Mesendoderm (in vitro differentiated cells): Measurements from ENCODE around the gene NXN.

Experiments
- DNase-seq: peaks from one replicate; pipeline ENCODE4 v3.0.0; 2013
- H2AK5ac ChIP-seq: 2 replicates; pipeline ENCODE4 v1.6.1; 2013; ENCODE audit warnings: low read length, inconsistent platforms
- H2BK120ac ChIP-seq: 2 replicates; pipeline ENCODE4 v1.6.1; 2013; ENCODE audit warnings: low read depth, mild to moderate bottlenecking, low read length, moderate library complexity, mixed read lengths
- H2BK15ac ChIP-seq: replicated peaks from 2 replicates; pipeline ENCODE4 v1.6.1; 2013; ENCODE audit warnings: low read depth, mild to moderate bottlenecking, moderate library complexity
- H2BK5ac ChIP-seq: 2 replicates; pipeline ENCODE4 v1.6.1; 2013; ENCODE audit warnings: low read length, inconsistent platforms
- H3K18ac ChIP-seq: 2 replicates; pipeline ENCODE4 v1.6.1; 2013; ENCODE audit warnings: mild to moderate bottlenecking, low read length, mixed read lengths
- H3K23ac ChIP-seq: one replicate; pipeline ENCODE4 v1.6.1; 2013; ENCODE audit warnings: low read length
- H3K27ac ChIP-seq: 2 replicates; pipeline ENCODE4 v1.5.1; 2013; ENCODE audit warnings: low read depth, mild to moderate bottlenecking, inconsistent platforms, low read length, moderate library complexity
- H3K27me3 ChIP-seq: 2 replicates; pipeline ENCODE4 v1.6.1; 2013; ENCODE audit warnings: low read length, control low read depth, mild to moderate bottlenecking, inconsistent platforms; ENCODE audit not compliant: insufficient read depth, poor library complexity
- H3K36me3 ChIP-seq: 2 replicates; pipeline ENCODE4 v1.6.1; 2013; ENCODE audit warnings: low read length, inconsistent platforms; ENCODE audit not compliant: control insufficient read depth, insufficient read depth
- H3K4ac ChIP-seq: one replicate; pipeline ENCODE4 v1.6.1; 2013; ENCODE audit warnings: low read depth, mild to moderate bottlenecking, low read length, moderate library complexity
- H3K4me1 ChIP-seq: 2 replicates; pipeline ENCODE4 v1.6.1; 2013; ENCODE audit warnings: low read depth, low read length, inconsistent platforms; ENCODE audit not compliant: control insufficient read depth
- H3K4me2 ChIP-seq: 2 replicates; pipeline ENCODE4 v1.6.1; 2013; ENCODE audit warnings: low read length
- H3K4me3 ChIP-seq: 2 replicates; pipeline ENCODE4 v1.5.1; 2013; ENCODE audit warnings: mild to moderate bottlenecking, low read length
- H3K56ac ChIP-seq: one replicate; pipeline ENCODE4 v1.6.1; 2013; ENCODE audit warnings: low read length
- H3K79me1 ChIP-seq: 2 replicates; pipeline ENCODE4 v1.6.1; 2013; ENCODE audit warnings: low read length, inconsistent platforms
- H3K79me2 ChIP-seq: 2 replicates; pipeline ENCODE4 v1.6.1; 2013; ENCODE audit warnings: mild to moderate bottlenecking, low read length; ENCODE audit not compliant: control insufficient read depth, insufficient read depth
- H3K9ac ChIP-seq: 2 replicates; pipeline ENCODE4 v1.6.1; 2013; ENCODE audit warnings: low read length, inconsistent platforms
- H4K5ac ChIP-seq: one replicate; pipeline ENCODE4 v1.6.1; 2013; ENCODE audit warnings: low read length
- H4K8ac ChIP-seq: one replicate; pipeline ENCODE4 v1.6.1; 2013; ENCODE audit warnings: low read depth, mild to moderate bottlenecking, control low read depth, low read length, moderate library complexity
- WGBS: extraction: QIAGEN DNeasy Blood & Tissue Kit; methylation state at CpG from one replicate; pipeline ENCODE4 v1.1.7; 2013; ENCODE audit warnings: low lambda C conversion rate, missing lambda C conversion rate; ENCODE audit not compliant: insufficient coverage; ENCODE audit errors: extremely low coverage; 5-methylcytosine and 5-hydroxymethylcytosine counted together

The NXN gene

DNA sequence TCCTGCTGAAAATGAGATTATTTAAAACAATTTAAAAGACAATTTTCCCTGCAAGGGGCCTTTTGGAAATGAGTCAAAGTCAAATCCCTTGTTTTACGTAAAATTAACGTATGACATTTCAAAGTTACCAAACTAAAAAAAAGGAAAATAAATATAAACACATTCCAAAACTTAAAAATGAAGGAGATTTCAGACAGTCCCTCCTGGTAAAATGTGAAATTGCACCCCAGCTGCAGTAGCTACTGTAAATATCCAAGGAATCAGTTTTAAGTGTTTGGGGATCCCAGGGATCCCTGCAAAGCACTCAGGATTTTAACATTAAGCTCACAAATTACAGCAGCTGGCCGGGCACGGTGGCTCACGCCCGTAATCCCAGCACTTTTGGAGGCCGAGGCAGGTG lies 63.3 kb downstream of the NXN start:
- Histone ChIP-seq H3K56ac (no peak overlapping the region), H2BK5ac (no peak overlapping the region), H4K8ac (no peak overlapping the region), H3K9ac (no peak overlapping the region), H3K23ac (no peak overlapping the region), H3K79me2 (peaks cover 72% of the 10 kb centered on the region), H3K79me1 (peaks cover 27% of the 10 kb centered on the region), H2BK15ac (no peak overlapping the region), H3K4me3 (no peak overlapping the region), H3K4me1 (peaks cover 3% of the 10 kb centered on the region), H2AK5ac (no peak overlapping the region), H3K4ac (no peak overlapping the region), H3K36me3 (no peaks in the 10 kb centered on the region), H3K18ac (peak overlapping the region; percentile 41), H4K5ac (no peak overlapping the region), H3K27me3 (no peaks in the 10 kb centered on the region), H3K4me2 (no peak overlapping the region), H2BK120ac (no peak overlapping the region), H3K27ac (peak overlapping the region; percentile 49)
- DNase-seq = no peak
- no CpG with 5 or more reads among the region's 7 CpGs for WGBS

DNA sequence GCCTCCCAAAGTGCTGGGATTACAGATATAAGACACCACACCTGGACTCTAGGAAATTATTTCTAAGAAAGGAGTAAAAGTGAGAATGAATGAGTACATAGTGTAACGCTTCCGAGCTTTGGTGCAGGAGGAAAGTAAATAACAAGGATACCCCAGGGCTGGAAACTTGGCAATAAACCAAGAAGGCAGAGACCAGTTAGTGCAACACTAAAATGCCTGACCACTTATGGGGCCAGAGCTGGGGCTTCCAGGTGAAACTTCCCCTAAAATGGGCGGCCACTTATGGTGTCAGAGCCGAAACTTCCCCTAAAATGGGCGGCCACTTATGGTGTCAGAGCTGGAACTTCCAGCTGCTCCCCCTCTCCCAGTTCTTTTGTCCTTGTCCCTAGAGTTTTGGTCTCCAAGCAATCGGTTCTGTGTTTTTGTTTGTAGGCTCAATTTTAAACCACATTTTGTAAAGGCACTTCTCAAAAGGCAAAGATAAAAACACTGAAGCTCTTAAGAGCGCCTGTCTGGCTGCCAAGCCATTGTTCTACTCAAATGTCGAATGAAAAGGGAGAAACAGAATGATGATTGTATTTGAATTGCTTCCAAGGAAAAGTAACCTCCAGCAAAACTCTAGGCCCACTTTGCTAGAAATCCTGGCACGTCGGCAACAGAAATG lies 63.9 kb downstream of the NXN start:
- WGBS = no CpG with 5 or more reads among the region's 10 CpGs
- peak overlapping the region; percentile 49 for H3K27ac ChIP-seq
- H3K56ac ChIP-seq = peak overlapping the region; percentile 65

DNA sequence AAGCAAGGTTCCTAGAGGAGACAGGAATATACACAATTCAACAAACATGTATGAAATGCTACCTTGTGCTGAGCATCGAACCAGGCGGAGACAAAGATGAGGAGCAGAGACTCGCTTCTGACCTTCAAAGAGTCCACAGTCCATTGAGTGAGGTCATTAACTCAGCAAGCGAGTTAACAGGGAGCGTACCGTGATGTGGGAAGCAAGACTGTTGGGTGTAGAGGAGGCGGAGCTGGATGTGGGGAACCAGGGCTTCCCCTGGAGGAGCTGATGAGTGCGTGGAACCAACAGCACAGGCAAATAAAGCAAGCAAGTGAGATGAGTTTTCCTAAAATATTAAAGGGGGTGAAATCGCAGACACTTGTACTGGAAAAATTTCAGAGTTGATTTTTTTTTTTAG lies 65.0 kb downstream of the NXN start:
- no peak overlapping the region for H4K5ac ChIP-seq
- H2BK15ac ChIP-seq = no peak overlapping the region
- H3K9ac ChIP-seq = no peak overlapping the region
- H3K27ac ChIP-seq = no peak overlapping the region
- H3K4me3 ChIP-seq = no peak overlapping the region
- no peak overlapping the region for H3K4me2 ChIP-seq
- no peaks in the 10 kb centered on the region for H3K27me3 ChIP-seq
- no peak overlapping the region for H3K4ac ChIP-seq
- H3K79me1 ChIP-seq = peaks cover 24% of the 10 kb centered on the region
- no peak for DNase-seq
- no peak overlapping the region for H2BK5ac ChIP-seq
- no peak overlapping the region for H3K23ac ChIP-seq
- peaks cover 6% of the 10 kb centered on the region for H3K4me1 ChIP-seq
- H3K36me3 ChIP-seq = no peaks in the 10 kb centered on the region
- H3K56ac ChIP-seq = no peak overlapping the region
- H4K8ac ChIP-seq = no peak overlapping the region
- no CpG with 5 or more reads among the region's 9 CpGs for WGBS
- H2BK120ac ChIP-seq = no peak overlapping the region
- peaks cover 66% of the 10 kb centered on the region for H3K79me2 ChIP-seq
- no peak overlapping the region for H3K18ac ChIP-seq
- no peak overlapping the region for H2AK5ac ChIP-seq

More for the DNA sequence above, 63.9 kb downstream of the NXN start:
- H2BK5ac ChIP-seq = no peak overlapping the region
- no peak overlapping the region for H2BK15ac ChIP-seq
- H3K4me3 ChIP-seq = no peak overlapping the region
- H4K8ac ChIP-seq = no peak overlapping the region
- peaks cover 69% of the 10 kb centered on the region for H3K79me2 ChIP-seq
- H3K4me1 ChIP-seq = peaks cover 4% of the 10 kb centered on the region
- H3K36me3 ChIP-seq = no peaks in the 10 kb centered on the region
- H4K5ac ChIP-seq = no peak overlapping the region
- no peak overlapping the region for H2BK120ac ChIP-seq
- H3K18ac ChIP-seq = peak overlapping the region; percentile 41
- H3K9ac ChIP-seq = peak overlapping the region; percentile 2
- no peak overlapping the region for H3K4ac ChIP-seq
- H3K23ac ChIP-seq = no peak overlapping the region
- H3K27me3 ChIP-seq = no peaks in the 10 kb centered on the region
- H3K4me2 ChIP-seq = no peak overlapping the region
- H3K79me1 ChIP-seq = peaks cover 29% of the 10 kb centered on the region
- no peak overlapping the region for H2AK5ac ChIP-seq
- no peak for DNase-seq

DNA sequence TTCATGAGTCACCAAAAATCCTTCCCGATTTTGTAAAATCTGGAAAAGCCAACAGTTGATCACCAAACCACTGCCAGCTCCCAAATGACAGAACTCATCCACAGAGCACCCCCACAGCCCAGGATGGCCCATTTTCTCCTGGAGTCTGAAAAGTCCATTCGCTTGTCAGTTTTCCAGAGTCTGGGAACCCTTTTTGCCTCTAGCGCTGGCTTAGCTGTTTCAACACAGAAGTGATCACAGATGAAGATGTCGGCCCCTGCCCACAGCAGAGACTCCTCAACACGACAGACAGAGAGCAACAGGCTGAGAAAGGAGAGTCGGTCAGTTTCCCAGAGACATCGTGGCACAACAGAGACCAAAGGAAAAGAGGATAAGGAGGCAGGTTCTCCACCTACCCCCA lies 66.4 kb downstream of the NXN start:
- no CpG with 5 or more reads among the region's 7 CpGs for WGBS
- Histone ChIP-seq H3K56ac (peak overlapping the region; percentile 49), H3K27me3 (no peaks in the 10 kb centered on the region), H2AK5ac (no peak overlapping the region), H3K23ac (no peak overlapping the region), H3K4me2 (no peak overlapping the region), H4K5ac (no peak overlapping the region), H2BK5ac (no peak overlapping the region), H2BK15ac (no peak overlapping the region), H3K79me1 (peaks cover 22% of the 10 kb centered on the region), H3K36me3 (no peaks in the 10 kb centered on the region), H4K8ac (no peak overlapping the region), H3K79me2 (peaks cover 61% of the 10 kb centered on the region), H3K18ac (no peak overlapping the region), H3K27ac (no peak overlapping the region), H3K4me1 (peaks cover 6% of the 10 kb centered on the region), H3K9ac (no peak overlapping the region), H3K4me3 (no peak overlapping the region), H2BK120ac (no peak overlapping the region), H3K4ac (no peak overlapping the region)
- no peak for DNase-seq

DNA sequence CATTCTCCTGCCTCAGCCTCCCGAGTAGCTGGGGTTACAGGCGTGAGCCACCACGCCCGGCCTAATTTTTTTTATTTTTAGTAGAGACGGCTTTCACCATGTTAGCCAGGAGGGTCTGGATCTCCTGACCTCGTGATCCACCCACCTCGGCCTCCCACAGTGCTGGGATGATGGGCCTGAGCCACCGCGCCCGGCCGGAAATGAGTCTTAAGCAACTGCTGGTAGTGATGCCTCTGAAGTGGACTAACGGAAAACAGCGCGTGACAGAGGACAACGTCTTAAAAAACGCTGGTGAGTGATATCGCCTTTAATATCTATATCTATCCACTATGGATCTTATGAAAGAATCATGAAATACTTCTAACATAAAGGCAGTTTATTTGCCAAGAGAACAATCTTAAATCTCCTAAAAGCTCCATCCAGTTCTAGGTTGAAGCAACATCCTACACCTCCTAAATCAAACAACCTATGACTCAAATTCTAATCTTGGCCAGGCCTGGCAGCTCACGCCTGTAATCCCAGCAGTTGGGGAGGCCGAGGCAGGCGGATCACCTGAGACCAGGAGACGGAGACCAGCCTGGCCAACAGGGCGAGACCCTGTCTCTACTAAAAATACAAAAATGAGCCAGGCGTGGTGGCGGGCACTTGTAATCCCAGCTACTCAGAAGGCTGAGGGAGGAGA lies 69.8 kb downstream of the NXN start:
- Histone ChIP-seq H4K5ac (no peak overlapping the region), H2BK15ac (no peak overlapping the region), H3K4me3 (no peak overlapping the region), H2AK5ac (no peak overlapping the region), H3K56ac (no peak overlapping the region), H3K79me1 (peaks cover 22% of the 10 kb centered on the region), H3K27ac (no peak overlapping the region), H3K36me3 (no peaks in the 10 kb centered on the region), H3K18ac (no peak overlapping the region), H3K23ac (peak overlapping the region; percentile 94), H3K4ac (no peak overlapping the region), H3K4me2 (no peak overlapping the region), H3K27me3 (no peaks in the 10 kb centered on the region), H4K8ac (no peak overlapping the region), H3K79me2 (peaks cover 57% of the 10 kb centered on the region), H3K4me1 (peaks cover 2% of the 10 kb centered on the region), H2BK120ac (no peak overlapping the region), H3K9ac (no peak overlapping the region), H2BK5ac (no peak overlapping the region)
- WGBS = no CpG with 5 or more reads among the region's 24 CpGs
- DNase-seq = no peak
